IMR-90 (cell line): ENCODE results near the gene USP25.

Experiments used
- CTCF ChIP-seq: conservative IDR thresholded peaks from 2 replicates; pipeline ENCODE4 v1.5.1; 2012; ENCODE audit warnings: mild to moderate bottlenecking, low read depth, low read length, improper control_type of control experiment
- ELK1 ChIP-seq: fragments of 150-350 bp; IDR thresholded peaks from 2 replicates; pipeline ENCODE4 v1.6.1; 2016; ENCODE audit warnings: low read depth, mild to moderate bottlenecking, low read length, moderate library complexity, borderline replicate concordance
- NFE2L2 ChIP-seq: fragments of 150-350 bp; IDR thresholded peaks from 2 replicates; pipeline ENCODE4 v1.6.1; 2016; ENCODE audit warnings: low read depth, mild to moderate bottlenecking, low read length
- POLR2A ChIP-seq: IDR thresholded peaks from 2 replicates; pipeline ENCODE4 v1.6.1; 2012; ENCODE audit warnings: mild to moderate bottlenecking, low read depth, low read length
- RAD21 ChIP-seq: IDR thresholded peaks from 2 replicates; pipeline ENCODE4 v1.6.1; 2012; ENCODE audit warnings: low read length, improper control_type of control experiment
- RCOR1 ChIP-seq: IDR thresholded peaks from 2 replicates; pipeline ENCODE4 v1.6.1; 2012; ENCODE audit warnings: mild to moderate bottlenecking, low read length, improper control_type of control experiment; ENCODE audit not compliant: insufficient replicate concordance
- RFX5 ChIP-seq: IDR thresholded peaks from 2 replicates; pipeline ENCODE4 v1.8.0; 2012; ENCODE audit warnings: low read depth, mild to moderate bottlenecking, low read length, moderate library complexity
- TF ChIP-seq, protein P1 (sequence below): fragments of 150-350 bp; IDR thresholded peaks from 2 replicates; pipeline ENCODE4 v1.6.1; 2017; ENCODE audit warnings: mild to moderate bottlenecking, antibody characterized with exemption, low read length, low read depth

GRCh38 chr21:15732290-15732995 lies 2.7 kb downstream of the USP25 start:
- no peak for TF ChIP-seq CTCF
- TF ChIP-seq RCOR1 = no peak
- TF ChIP-seq RFX5 = no peak
- no peak for TF ChIP-seq NFE2L2
- no peak for TF ChIP-seq POLR2A
- TF ChIP-seq, protein P1, sequence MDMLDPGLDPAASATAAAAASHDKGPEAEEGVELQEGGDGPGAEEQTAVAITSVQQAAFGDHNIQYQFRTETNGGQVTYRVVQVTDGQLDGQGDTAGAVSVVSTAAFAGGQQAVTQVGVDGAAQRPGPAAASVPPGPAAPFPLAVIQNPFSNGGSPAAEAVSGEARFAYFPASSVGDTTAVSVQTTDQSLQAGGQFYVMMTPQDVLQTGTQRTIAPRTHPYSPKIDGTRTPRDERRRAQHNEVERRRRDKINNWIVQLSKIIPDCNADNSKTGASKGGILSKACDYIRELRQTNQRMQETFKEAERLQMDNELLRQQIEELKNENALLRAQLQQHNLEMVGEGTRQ = no peak
- no peak for TF ChIP-seq ELK1
- no peak for TF ChIP-seq RAD21
